Pancreas (tissue), 10 donors: ENCODE data around the gene PYROXD2. TPM values are rescaled to one million over a fixed set of nuclear protein-coding genes. Genes with fewer than 3 reads are reported as not detected.

Source experiments
- ATAC-seq, 4 donors: fragments of 200-7000 bp; cut with Tn5 transposase; one replicate each; pipeline versions ENCODE4 v1.8.0 to v1.9.1; 2020; ENCODE audit warnings: mild to moderate bottlenecking in 4 of 4, moderate library complexity in 4 of 4
- DNase-seq, 6 donors: peaks; one replicate each; pipeline ENCODE4 v3.0.0-alpha.2; 2020
- FAIRE-seq: peaks from 2 replicates; lab custom pipeline; 2012; peaks lifted over from hg19 to GRCh38; lab: Jason Lieb, UNC
- H3K27ac ChIP-seq, 4 donors: fragments of 200-600 bp; sonication (generic); 1 replicate in 3 of 4; 2 replicates in 1 of 4; pipeline versions ENCODE4 v1.5.0 to v1.8.0; 2020
- H3K27me3 ChIP-seq, 4 donors: fragments of 200-600 bp; one replicate each; pipeline ENCODE4 v1.8.0; 2021
- H3K36me3 ChIP-seq, 3 donors: fragments of 200-600 bp; sonication (generic) in 1 of 3; one replicate each; pipeline versions ENCODE4 v1.5.0 to v1.8.0; 2020 to 2021
- H3K4me1 ChIP-seq, 3 donors: fragments of 200-600 bp; one replicate each; pipeline ENCODE4 v1.8.0; 2021
- H3K4me3 ChIP-seq, 4 donors: fragments of 200-600 bp; sonication (generic) in 2 of 4; one replicate each; pipeline versions ENCODE4 v1.5.0 to v1.8.0; 2020 to 2021
- H3K9me3 ChIP-seq, 4 donors: fragments of 200-600 bp; one replicate each; pipeline ENCODE4 v1.8.0; 2021
- CTCF ChIP-seq, 4 donors: fragments of 200-600 bp; sonication (generic) in 3 of 4; IDR thresholded peaks; one replicate each; pipeline versions ENCODE4 v1.5.0 to v1.8.0; 2021; ENCODE audit warnings: antibody characterized with exemption in 4 of 4
- WGBS, 2 donors: extraction: QIAGEN DNeasy Blood & Tissue Kit; methylation state at CpG; one replicate each; pipeline ENCODE4 v1.1.7; 2013; 5-methylcytosine and 5-hydroxymethylcytosine counted together
- intact Hi-C, 3 donors: fragments of 100-400 bp; cut with DNase I; formaldehyde crosslinking; loops; one replicate each; pipeline versions ENCODE4 v1.11.1 to v1.14.2; 2022
- polyA plus RNA-seq, 2 donors: library from polyadenylated mRNA; stranded (reverse); fragments of 200-250 nt; gene quantifications; one replicate each; pipeline ENCODE4 v1.2.3, GENCODE V29; 2013
- total RNA-seq, 6 donors: library from RNA; stranded (reverse); fragmentation: NEBNext Ultra II Directional in 4 of 6; extraction: Animal tissue kit (Norgen Biotek cat#: 25700) in 4 of 6; gene quantifications; one replicate each; pipeline versions ENCODE4 v1.2.1 to v1.2.4, GENCODE V29; 2021 to 2023
- donor health status: healthy with polysubstance abuse.
- donor health status: DM: no; HTN: no; CAD: no; lungs with moderate emphysema.
- donor health status: DM: no; HTN: no; CAD: no.
- donor health status: control.
- donor health status: control.
- donor health status: Bipolar disorder and iron deficiency.
- donor health status: DM: yes; HTN: yes; CAD: no.
- donor health status: DM: no; HTN: no; CAD: no.
- donor health status: DM: no; HTN: no; CAD: no.
- donor health status: DM: yes; HTN: yes; CAD: no.

The PYROXD2 gene
- total and polyA plus RNA-seq, 8 donors = 1.8 to 15.9 (median 3.9) TPM

GRCh38 chr10:98382691-98383101 is 32.3 kb downstream of the PYROXD2 start:
- H3K36me3 ChIP-seq = no peaks in the 10 kb centered on the region
- H3K4me1 ChIP-seq = no peaks in the 10 kb centered on the region
- no peaks in the 10 kb centered on the region for H3K27me3 ChIP-seq
- DNase-seq (no peak), FAIRE-seq (no peak), ATAC-seq (no peak)
- H3K9me3 ChIP-seq = no peaks in the 10 kb centered on the region
- WGBS, 2 donors = 79 to 87% methylated on average over 5 of the region's 5 CpGs
- intact Hi-C loops = no loop called here
- TF ChIP-seq CTCF (IDR thresholded peaks at IDR 0.05) = no peak
- no peak overlapping the region for H3K27ac ChIP-seq
- no peak overlapping the region for H3K4me3 ChIP-seq

GRCh38 chr10:98380493-98381339 is 34.3 kb downstream of the PYROXD2 start:
- H3K9me3 ChIP-seq = no peaks in the 10 kb centered on the region
- H3K4me1 ChIP-seq = no peaks in the 10 kb centered on the region
- no peaks in the 10 kb centered on the region for H3K27me3 ChIP-seq
- H3K36me3 ChIP-seq = no peaks in the 10 kb centered on the region
- WGBS, 2 donors = 75 to 83% methylated on average over 8 of the region's 8 CpGs
- TF ChIP-seq CTCF (IDR thresholded peaks at IDR 0.05) = no peak
- ATAC-seq (no peak), DNase-seq (no peak), FAIRE-seq (no peak)
- no peak overlapping the region for H3K27ac ChIP-seq
- H3K4me3 ChIP-seq = no peak overlapping the region
- intact Hi-C loops = no loop called here

- ATAC-seq = no peak
- no peaks in the 10 kb centered on the region for H3K4me1 ChIP-seq
- DNase-seq = no peak
- H3K27ac ChIP-seq = no peak overlapping the region
- FAIRE-seq = no peak
- TF ChIP-seq CTCF (IDR thresholded peaks at IDR 0.05) = no peak
- 95% methylated on average over 4 of the region's 4 CpGs for WGBS, 2 donors
- no peaks in the 10 kb centered on the region for H3K9me3 ChIP-seq
- intact Hi-C loops = no loop called here
- H3K27me3 ChIP-seq = no peaks in the 10 kb centered on the region
- no peak overlapping the region for H3K4me3 ChIP-seq
- H3K36me3 ChIP-seq = no peaks in the 10 kb centered on the region
These were observed 36.3 kb downstream of the PYROXD2 start for GRCh38 chr10:98378722-98379121.

- H3K9me3 ChIP-seq = no peaks in the 10 kb centered on the region
- no peaks in the 10 kb centered on the region for H3K4me1 ChIP-seq
- no peak for TF ChIP-seq CTCF (IDR thresholded peaks at IDR 0.05)
- H3K4me3 ChIP-seq = no peak overlapping the region
- 86 to 97% methylated on average over 3 of the region's 3 CpGs for WGBS, 2 donors
- no peaks in the 10 kb centered on the region for H3K27me3 ChIP-seq
- no peak overlapping the region for H3K27ac ChIP-seq
- intact Hi-C loops = no loop called here
- ATAC-seq = no peak
- no peak for FAIRE-seq
- no peak for DNase-seq
- no peaks in the 10 kb centered on the region for H3K36me3 ChIP-seq
These were observed 37.4 kb downstream of the PYROXD2 start for GRCh38 chr10:98377536-98377935.

GRCh38 chr10:98377001-98377400 is 38.0 kb downstream of the PYROXD2 start:
- TF ChIP-seq CTCF (IDR thresholded peaks at IDR 0.05) = no peak
- Histone ChIP-seq H3K36me3 (no peaks in the 10 kb centered on the region), H3K27me3 (no peaks in the 10 kb centered on the region), H3K27ac (no peak overlapping the region), H3K9me3 (no peaks in the 10 kb centered on the region), H3K4me3 (no peak overlapping the region), H3K4me1 (no peaks in the 10 kb centered on the region)
- WGBS, 2 donors = 76 to 88% methylated on average over 2 of the region's 2 CpGs
- no peak for FAIRE-seq
- no peak for DNase-seq
- ATAC-seq = no peak
- intact Hi-C loops = no loop called here
